GM21381 (cell line): ENCODE data around the gene HK2.

Source experiments
- ATAC-seq: cut with Tn5 transposase; IDR thresholded peaks from one replicate; pipeline ENCODE4 v1.9.1; 2021; ENCODE audit warnings: mild to moderate bottlenecking, moderate library complexity; ENCODE audit not compliant: unreplicated experiment

The HK2 gene

DNA sequence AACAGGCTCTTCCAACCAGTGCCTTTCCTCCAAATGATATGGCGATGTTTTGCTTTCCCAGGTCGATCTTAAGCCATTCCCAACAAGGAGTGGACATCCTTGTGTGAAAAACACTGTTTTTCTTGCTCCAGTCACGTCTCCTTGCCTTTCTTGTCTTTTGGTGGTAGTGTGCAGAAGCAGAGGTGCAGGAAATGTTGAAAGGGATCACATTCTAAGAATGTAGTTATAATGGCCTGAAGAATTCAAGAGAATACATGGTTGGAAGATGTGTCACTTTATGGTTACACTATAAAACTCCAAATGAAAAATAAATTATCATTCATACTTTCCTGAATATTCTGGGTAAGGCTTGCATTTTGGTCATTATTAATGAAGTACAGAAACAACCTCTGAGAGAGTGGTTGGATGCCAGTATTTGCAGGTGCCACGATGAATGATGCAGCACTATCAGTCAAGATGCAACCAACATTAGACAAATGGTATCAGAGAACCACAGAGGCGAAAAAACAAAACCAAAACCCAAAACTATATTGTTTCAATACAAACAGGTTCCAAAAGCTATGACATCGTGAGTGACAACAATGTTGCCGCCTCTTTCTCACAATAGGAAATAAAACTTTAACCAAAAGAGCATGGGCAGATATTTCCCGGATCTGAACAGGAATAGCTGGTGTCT lies 97.0 kb downstream of the HK2 start:
- ATAC-seq: no peak

GRCh38 chr2:74931940-74932339 lies 98.0 kb downstream of the HK2 start:
- no peak for ATAC-seq

DNA sequence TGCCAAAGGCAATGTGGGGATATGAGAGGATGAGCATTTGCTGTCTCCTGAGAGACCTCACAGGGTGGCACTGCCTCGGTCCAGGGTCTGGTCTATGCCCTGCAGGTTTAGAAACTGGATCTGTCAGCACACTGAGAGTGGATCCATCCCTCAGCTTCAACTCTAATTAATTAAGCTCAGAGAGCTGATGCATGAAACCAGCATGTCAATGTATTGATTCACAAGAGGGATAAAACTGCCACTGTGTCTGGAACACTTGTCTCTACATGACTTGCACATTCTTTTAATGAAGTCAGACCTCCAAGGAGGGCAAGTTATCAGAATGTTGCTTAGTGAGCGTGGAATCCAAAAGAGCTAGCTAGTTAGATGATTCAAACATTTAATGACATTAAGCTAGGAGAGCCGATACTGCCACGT lies 102.1 kb downstream of the HK2 start:
- no peak for ATAC-seq

- ATAC-seq: no peak
Measured at GRCh38 chr2:74937221-74937880, 103.4 kb downstream of the HK2 start.

GRCh38 chr2:74938264-74938663 lies 104.3 kb downstream of the HK2 start:
- ATAC-seq: no peak

DNA sequence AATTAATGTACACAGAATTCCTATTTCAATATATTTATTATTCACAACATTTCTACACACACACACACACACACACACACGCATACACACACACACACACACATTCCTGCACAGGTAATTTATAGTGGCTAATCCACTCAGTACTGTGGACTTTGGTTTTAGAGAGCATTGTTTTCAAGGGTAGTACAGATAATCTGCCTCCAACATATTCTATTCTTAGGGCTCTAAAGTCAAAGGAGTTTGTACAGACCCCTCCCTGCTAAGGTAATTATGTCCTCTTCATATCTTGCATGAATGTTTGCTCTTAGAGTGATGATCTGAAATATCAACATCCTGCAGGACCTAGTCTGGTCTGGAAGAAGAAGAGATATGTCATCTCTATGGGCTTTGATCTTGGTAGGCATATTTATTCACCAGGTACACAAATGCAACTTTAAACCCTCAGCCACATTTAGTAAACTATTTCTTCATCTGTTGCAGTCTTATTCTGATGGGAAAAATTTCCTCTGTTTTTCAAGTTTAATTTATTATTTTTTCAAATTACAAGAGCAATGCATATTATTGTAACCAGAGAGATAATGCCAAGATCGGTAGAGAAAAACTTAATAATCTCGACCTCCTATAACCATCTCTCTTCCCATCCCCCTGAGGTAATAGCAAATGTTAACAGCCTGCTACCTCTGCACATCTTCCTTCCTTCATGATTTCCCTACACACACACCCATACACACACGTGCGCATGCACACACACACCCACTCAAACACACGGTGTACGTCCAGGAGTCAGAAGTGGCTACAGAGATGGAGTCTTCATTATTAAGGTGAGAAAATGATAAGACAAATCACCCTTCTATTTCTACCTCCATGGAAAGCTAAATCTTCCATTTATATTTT lies 106.2 kb downstream of the HK2 start:
- ATAC-seq: no peak

- no peak for ATAC-seq
Measured at GRCh38 chr2:74941284-74941683, 107.4 kb downstream of the HK2 start.

GRCh38 chr2:74942263-74942662 lies 108.3 kb downstream of the HK2 start:
- no peak for ATAC-seq
